Stimulated activated CD8-positive, alpha-beta memory T cell treated with anti-CD3 and anti-CD28 coated beads, Interleukin-4, amount 100 ng/mL, for 24 hours (primary cell): ENCODE measurements around the gene TECTB.
A peak's percentile ranks its signal among the peaks of the same experiment; 100 is the strongest.

Source experiments
- DNase-seq: peaks from one replicate; pipeline ENCODE4 v3.0.0-alpha.2; 2020; ENCODE audit warnings: low read depth

Gene TECTB

DNA sequence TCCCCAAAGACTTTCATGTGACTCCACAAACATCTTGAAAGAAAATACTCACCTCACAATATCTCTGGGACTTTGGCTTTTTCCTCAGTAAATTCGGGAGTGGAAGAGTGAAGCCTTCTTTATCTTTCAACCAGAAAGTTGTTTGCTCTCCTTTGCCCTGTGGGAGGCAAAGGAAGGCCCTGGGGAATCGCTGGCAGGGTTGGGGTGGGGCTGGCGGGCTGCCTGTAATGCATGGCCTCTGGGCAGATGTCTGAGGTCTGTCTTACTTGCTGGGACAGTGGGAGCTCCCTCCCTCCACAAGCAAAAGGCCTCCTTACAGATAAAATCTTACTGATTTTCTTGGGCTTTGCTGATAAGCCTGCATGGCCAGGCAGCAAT lies 24.9 kb downstream of the TECTB start:
- DNase-seq: no peak

- DNase-seq: no peak
Measured at GRCh38 chr10:112311481-112311880, 28.3 kb downstream of the TECTB start.

DNA sequence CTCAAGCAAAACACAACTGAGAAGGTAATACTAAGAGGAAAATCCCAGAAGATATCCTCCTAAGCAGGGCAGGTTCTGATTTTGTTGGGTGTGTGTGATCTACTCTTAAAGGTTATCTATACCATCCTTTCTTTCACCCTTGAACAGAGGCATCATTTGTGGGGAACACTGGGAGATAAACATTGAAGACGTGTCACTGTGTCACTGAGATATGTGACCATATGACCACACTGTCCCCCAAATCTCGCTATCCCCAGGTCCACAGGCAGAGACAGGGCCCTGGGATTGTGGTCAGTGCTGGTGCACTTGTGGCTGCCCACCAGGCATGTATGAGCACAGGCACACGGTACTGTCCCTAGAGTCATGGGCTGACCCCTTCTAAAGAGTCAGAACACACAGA lies 30.0 kb downstream of the TECTB start:
- no peak for DNase-seq

GRCh38 chr10:112313911-112314310 lies 30.7 kb downstream of the TECTB start:
- no peak for DNase-seq

GRCh38 chr10:112314822-112315474 lies 31.7 kb downstream of the TECTB start:
- peak; percentile 58 for DNase-seq

DNA sequence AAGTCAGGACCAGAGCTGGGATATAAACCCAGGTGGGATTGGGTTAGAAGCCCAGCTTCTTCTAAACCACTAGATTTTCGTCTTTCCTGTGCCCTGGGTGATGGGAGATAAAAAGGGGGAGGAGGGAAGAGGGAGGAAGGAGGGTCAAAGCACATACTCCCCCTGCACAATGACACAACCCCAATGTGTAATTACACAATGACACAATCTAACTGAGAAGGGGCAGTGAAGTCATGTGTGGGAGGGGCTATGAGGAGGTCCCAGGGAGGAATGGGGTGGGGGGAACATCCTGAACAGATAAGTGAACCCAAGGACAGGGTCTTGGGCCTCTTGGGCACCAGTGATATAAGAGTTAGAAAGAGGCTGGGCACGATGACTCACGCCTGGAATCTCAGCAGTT lies 44.5 kb downstream of the TECTB start:
- no peak for DNase-seq

GRCh38 chr10:112330162-112330561 lies 47.0 kb downstream of the TECTB start:
- no peak for DNase-seq

- DNase-seq: no peak
Measured at GRCh38 chr10:112330607-112331160, 47.5 kb downstream of the TECTB start.

DNA sequence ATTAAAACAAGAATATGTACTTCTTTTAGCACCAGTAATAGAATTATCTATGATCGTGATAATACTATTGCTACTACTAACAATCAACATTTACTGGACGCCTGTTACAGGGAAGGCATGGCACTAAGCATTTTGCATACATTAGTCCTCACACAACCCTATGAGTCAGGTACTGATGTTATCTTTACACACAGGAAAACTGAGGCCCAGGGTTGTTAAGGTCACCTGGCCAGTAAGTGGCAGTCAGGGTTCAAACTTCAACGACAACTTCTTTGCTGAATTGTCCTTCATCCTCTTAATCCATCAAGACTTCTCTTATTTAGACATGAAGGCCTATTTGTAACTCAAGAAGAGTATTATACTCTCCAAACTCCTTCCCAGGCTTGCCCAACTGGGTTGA lies 48.8 kb downstream of the TECTB start:
- DNase-seq: no peak

- DNase-seq: no peak
Measured at GRCh38 chr10:112332509-112333228, 49.5 kb downstream of the TECTB start.

- DNase-seq: no peak
Measured at GRCh38 chr10:112333452-112333851, 50.3 kb downstream of the TECTB start.

DNA sequence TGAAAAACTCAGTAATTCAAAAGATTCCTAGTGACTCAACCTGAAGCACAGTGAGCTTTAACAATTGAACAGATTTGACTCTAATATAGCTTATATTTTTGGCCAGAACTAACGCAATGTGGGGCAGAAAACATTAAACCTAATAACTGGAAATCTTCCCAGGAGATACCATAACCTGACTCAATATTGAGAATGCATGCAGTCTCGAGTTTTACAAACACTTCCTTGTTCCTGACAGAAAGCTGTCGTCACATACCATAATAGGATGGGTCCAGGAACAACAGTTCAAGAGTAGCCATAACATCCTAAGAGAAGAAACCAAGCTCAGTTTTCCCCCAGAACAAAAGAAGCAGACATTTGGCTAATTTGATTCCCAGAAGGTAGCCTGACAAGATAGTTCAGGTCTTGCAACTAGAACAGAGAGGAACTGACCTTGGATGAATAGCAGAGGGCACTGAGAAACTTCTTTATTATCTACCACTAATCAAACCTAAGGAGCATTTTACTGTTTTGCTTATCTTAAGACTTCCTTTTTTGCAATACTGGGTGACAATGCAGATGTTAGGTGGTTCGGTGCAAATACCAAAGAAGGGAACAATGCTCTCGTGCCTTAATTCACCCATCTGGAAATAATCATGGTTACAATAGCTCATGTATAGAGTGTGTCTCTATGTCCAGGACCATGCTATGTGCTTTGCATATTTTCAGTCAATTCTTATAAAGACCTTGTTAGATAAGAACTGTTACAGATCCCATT lies 52.1 kb downstream of the TECTB start:
- no peak for DNase-seq

GRCh38 chr10:112335868-112336265 lies 52.7 kb downstream of the TECTB start:
- no peak for DNase-seq

- DNase-seq: no peak
Measured at GRCh38 chr10:112336556-112337201, 53.5 kb downstream of the TECTB start.

DNA sequence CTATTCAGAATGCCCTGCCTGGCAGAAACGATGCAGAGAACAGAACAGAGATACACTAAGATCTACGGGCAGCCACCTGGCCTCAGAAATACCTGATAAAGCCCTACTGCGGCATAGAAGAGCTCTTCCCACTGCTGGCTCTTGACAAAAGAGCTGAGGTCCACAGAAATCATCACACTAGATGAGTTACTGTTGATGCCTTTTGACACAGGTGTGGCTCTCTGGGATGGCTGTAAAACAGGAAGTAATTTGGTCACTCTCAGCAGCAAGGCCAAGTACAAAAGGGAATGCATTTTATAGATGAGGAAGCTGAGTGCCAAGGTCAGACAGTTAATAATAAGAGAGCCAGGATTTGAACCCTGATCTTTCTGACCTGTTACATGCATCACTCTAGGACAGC lies 55.8 kb downstream of the TECTB start:
- DNase-seq: no peak

- no peak for DNase-seq
Measured at GRCh38 chr10:112340601-112341000, 57.4 kb downstream of the TECTB start.

DNA sequence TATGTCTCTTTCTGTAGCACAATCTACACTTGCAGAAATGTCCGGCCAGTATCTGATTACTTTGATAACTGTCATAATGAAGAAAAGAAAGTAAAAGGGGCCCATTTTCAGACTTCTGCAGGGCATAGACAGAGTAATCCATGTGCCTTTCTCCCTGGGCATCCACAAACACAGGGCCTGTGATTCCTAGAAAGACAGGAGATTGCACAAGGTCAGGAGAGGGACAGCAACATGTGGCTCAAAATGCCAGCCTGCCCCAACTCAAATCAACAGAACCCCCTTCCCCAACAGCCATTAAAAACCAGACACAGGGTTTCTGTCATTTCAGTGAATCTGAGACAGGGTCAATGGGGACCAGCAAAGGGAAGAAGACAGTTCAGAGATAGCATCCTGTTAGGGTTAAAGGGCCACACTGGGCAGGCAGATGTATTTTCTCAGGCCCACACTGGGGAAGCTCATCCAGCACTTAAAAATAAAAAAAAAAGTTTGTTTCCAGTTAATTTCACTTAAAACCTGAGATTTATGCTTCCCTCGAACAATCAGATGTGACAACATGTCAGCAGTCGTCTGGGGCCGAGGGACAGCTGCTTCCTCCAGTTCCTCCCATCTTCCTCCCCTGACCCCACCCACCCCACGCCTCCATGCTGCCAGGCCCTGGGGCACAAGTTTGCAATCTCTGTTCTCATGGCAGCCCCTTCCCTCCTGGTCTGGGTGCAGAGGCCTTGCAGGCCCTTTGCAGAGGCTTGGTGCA lies 60.0 kb downstream of the TECTB start:
- DNase-seq: no peak

DNA sequence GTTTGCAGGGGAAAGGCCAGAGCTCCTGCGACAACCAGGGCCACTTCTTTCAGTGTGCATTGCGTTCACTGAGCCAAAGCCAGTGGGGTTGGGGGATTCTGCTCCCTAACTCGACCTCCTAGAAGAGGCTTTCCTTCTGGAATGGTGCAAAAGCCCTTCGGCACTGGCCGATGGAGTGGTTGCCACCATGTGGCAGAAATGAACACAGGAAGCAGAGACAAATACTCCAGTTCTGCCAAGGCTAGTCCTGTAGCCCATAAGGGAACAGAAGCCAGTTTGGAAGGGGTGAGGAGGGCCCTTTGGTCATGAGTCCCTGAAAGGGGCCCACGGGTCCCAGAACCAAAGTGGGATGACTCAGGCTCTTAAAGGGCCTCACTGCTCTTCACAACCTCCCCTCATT lies 61.1 kb downstream of the TECTB start:
- no peak for DNase-seq

- DNase-seq: no peak
Measured at GRCh38 chr10:112345202-112345601, 62.0 kb downstream of the TECTB start.

- DNase-seq: no peak
Measured at GRCh38 chr10:112345743-112346142, 62.5 kb downstream of the TECTB start.

GRCh38 chr10:112346774-112347173 lies 63.6 kb downstream of the TECTB start:
- DNase-seq: no peak
